Measurements from ENCODE around the gene NME3. TPM values are rescaled to one million over a fixed set of nuclear protein-coding genes. Genes with fewer than 3 reads are reported as not detected.

The NME3 gene
- total and polyA plus RNA-seq, 4 donors: 10.4 to 38.0 (median 19.4) TPM

GRCh38 chr16:1786242-1787055, 15.1 kb upstream of the NME3 start:
- Histone ChIP-seq H3K4me1 (ENCODE audit: control insufficient read depth in 4 of 4, insufficient read depth in 4 of 4, low read length in 3 of 4) (peaks cover 8 to 61% (median 39%) of the 10 kb centered on the region in 4 donors), H3K9ac (ENCODE audit: low read depth in 1 of 2, low read length in 2 of 2) (no peak overlapping the region), H3K27ac (ENCODE audit: low read depth in 1 of 2, low read length in 2 of 2) (no peak overlapping the region), H3K9me3 (ENCODE audit: control insufficient read depth in 4 of 4, low read length in 3 of 4) (no peaks in the 10 kb centered on the region), H3K4me3 (ENCODE audit: low read depth in 1 of 3, low read length in 3 of 3) (no peak overlapping the region), H3K36me3 (ENCODE audit: control insufficient read depth in 4 of 4, insufficient read depth in 3 of 4, low read depth in 1 of 4, low read length in 3 of 4) (peaks cover 0 to 34% (median 5%) of the 10 kb centered on the region in 4 donors), H3K27me3 (ENCODE audit: control insufficient read depth in 4 of 4, insufficient read depth in 4 of 4, low read length in 3 of 4) (no peaks in the 10 kb centered on the region)
- TF ChIP-seq YY1 (IDR thresholded peaks at IDR 0.05) (no peak), EGR1 (IDR thresholded peaks at IDR 0.05; ENCODE audit: low read depth in 2 of 2) (no peak), GABPA (IDR thresholded peaks at IDR 0.05 in 1 of 2, conservative IDR thresholded peaks at IDR 0.05 in 1 of 2) (no peak), ATF3 (IDR thresholded peaks at IDR 0.05) (no peak)
- DNase-seq (ENCODE audit: low spot score): no peak
- WGBS: 91% methylated on average over 51 of the region's 51 CpGs

GRCh38 chr16:1785846-1786170, 14.5 kb upstream of the NME3 start:
- Histone ChIP-seq H3K4me1 (ENCODE audit: control insufficient read depth in 4 of 4, insufficient read depth in 4 of 4, low read length in 3 of 4) (peaks cover 7 to 61% (median 39%) of the 10 kb centered on the region in 4 donors), H3K9ac (ENCODE audit: low read depth in 1 of 2, low read length in 2 of 2) (no peak overlapping the region), H3K27ac (ENCODE audit: low read depth in 1 of 2, low read length in 2 of 2) (no peak overlapping the region), H3K4me3 (ENCODE audit: low read depth in 1 of 3, low read length in 3 of 3) (no peak overlapping the region), H3K36me3 (ENCODE audit: control insufficient read depth in 4 of 4, insufficient read depth in 3 of 4, low read depth in 1 of 4, low read length in 3 of 4) (peaks cover 0 to 28% (median 5%) of the 10 kb centered on the region in 4 donors), H3K9me3 (ENCODE audit: control insufficient read depth in 4 of 4, low read length in 3 of 4) (no peaks in the 10 kb centered on the region), H3K27me3 (ENCODE audit: control insufficient read depth in 4 of 4, insufficient read depth in 4 of 4, low read length in 3 of 4) (no peaks in the 10 kb centered on the region)
- WGBS: 89% methylated on average over 14 of the region's 14 CpGs
- DNase-seq (ENCODE audit: low spot score): no peak
- TF ChIP-seq FOXA1 (IDR thresholded peaks at IDR 0.05) (no peak), ATF3 (IDR thresholded peaks at IDR 0.05) (no peak), CTCF (IDR thresholded peaks at IDR 0.05; ENCODE audit: low read depth, low read length, missing input control) (no peak), REST (IDR thresholded peaks at IDR 0.05) (no peak), YY1 (IDR thresholded peaks at IDR 0.05) (no peak), SP1 (IDR thresholded peaks at IDR 0.05) (no peak), TAF1 (conservative IDR thresholded peaks at IDR 0.05) (no peak)
